HL-60 (cell line): ENCODE results near the gene SLC38A10.

Experiments
- DNase-seq, 2 experiments: peaks; one replicate each; pipeline ENCODE4 v3.0.0-alpha.2; 2010 to 2020; ENCODE audit warnings: low read depth in 1 of 2, low spot score in 1 of 2
- H3K27ac ChIP-seq: fragments of 250-450 bp; sonication (Bioruptor Pico); replicated peaks from 2 replicates; pipeline ENCODE4 v1.5.1; 2020; ENCODE audit warnings: mild to moderate bottlenecking, moderate library complexity
- H3K27me3 ChIP-seq: fragments of 250-450 bp; sonication (Bioruptor Pico); 2 replicates; pipeline ENCODE4 v1.5.1; 2021; ENCODE audit warnings: mild to moderate bottlenecking, moderate library complexity; ENCODE audit not compliant: insufficient read depth, poor library complexity, severe bottlenecking
- H3K4me3 ChIP-seq: replicated peaks from 2 replicates; pipeline ENCODE4 v1.5.1; 2011; ENCODE audit warnings: mild to moderate bottlenecking, control low read depth, low read length; ENCODE audit not compliant: insufficient read depth
- GABPA ChIP-seq: IDR thresholded peaks from 2 replicates; pipeline ENCODE4 v1.6.1; 2012; ENCODE audit warnings: low read depth
- POLR2AphosphoS5 ChIP-seq: IDR thresholded peaks from 2 replicates; pipeline ENCODE4 v1.6.1; 2012; ENCODE audit warnings: low read depth
- SPI1 ChIP-seq: IDR thresholded peaks from 2 replicates; pipeline ENCODE4 v1.6.1; 2012; ENCODE audit warnings: low read depth, mild to moderate bottlenecking, borderline replicate concordance
- TF ChIP-seq, protein P1 (sequence below): IDR thresholded peaks from one replicate; pipeline ENCODE4 v1.5.1; 2011; ENCODE audit warnings: low read length, control low read depth, inconsistent platforms; ENCODE audit not compliant: insufficient read depth
- TF ChIP-seq, protein P2 (sequence below): IDR thresholded peaks from 2 replicates; pipeline ENCODE4 v1.6.1; 2012; ENCODE audit warnings: low read depth; ENCODE audit not compliant: insufficient replicate concordance

SLC38A10 gene

DNA sequence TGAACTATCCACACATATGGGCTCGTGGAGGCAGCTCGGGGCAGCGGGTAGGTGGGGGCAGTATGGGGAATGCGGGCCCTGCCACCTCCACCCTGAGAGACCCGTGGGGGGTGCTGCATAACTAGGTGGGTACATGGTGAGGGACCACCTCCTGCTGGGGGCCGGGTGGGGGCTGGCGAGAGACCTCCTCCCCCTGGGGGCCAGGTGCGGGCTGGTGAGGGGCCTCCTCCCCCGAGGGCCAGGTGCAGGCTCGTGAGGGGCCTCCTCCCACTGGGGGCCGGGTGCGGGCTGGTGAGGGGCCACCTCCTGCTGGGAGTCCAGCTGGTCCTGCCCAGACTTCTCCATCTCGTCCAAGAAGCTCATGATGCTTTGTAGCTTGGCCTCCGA, 97.7 kb downstream of the SLC38A10 start:
- TF ChIP-seq GABPA: no peak
- TF ChIP-seq, protein P1, sequence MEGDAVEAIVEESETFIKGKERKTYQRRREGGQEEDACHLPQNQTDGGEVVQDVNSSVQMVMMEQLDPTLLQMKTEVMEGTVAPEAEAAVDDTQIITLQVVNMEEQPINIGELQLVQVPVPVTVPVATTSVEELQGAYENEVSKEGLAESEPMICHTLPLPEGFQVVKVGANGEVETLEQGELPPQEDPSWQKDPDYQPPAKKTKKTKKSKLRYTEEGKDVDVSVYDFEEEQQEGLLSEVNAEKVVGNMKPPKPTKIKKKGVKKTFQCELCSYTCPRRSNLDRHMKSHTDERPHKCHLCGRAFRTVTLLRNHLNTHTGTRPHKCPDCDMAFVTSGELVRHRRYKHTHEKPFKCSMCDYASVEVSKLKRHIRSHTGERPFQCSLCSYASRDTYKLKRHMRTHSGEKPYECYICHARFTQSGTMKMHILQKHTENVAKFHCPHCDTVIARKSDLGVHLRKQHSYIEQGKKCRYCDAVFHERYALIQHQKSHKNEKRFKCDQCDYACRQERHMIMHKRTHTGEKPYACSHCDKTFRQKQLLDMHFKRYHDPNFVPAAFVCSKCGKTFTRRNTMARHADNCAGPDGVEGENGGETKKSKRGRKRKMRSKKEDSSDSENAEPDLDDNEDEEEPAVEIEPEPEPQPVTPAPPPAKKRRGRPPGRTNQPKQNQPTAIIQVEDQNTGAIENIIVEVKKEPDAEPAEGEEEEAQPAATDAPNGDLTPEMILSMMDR: no peak
- TF ChIP-seq, protein P2, sequence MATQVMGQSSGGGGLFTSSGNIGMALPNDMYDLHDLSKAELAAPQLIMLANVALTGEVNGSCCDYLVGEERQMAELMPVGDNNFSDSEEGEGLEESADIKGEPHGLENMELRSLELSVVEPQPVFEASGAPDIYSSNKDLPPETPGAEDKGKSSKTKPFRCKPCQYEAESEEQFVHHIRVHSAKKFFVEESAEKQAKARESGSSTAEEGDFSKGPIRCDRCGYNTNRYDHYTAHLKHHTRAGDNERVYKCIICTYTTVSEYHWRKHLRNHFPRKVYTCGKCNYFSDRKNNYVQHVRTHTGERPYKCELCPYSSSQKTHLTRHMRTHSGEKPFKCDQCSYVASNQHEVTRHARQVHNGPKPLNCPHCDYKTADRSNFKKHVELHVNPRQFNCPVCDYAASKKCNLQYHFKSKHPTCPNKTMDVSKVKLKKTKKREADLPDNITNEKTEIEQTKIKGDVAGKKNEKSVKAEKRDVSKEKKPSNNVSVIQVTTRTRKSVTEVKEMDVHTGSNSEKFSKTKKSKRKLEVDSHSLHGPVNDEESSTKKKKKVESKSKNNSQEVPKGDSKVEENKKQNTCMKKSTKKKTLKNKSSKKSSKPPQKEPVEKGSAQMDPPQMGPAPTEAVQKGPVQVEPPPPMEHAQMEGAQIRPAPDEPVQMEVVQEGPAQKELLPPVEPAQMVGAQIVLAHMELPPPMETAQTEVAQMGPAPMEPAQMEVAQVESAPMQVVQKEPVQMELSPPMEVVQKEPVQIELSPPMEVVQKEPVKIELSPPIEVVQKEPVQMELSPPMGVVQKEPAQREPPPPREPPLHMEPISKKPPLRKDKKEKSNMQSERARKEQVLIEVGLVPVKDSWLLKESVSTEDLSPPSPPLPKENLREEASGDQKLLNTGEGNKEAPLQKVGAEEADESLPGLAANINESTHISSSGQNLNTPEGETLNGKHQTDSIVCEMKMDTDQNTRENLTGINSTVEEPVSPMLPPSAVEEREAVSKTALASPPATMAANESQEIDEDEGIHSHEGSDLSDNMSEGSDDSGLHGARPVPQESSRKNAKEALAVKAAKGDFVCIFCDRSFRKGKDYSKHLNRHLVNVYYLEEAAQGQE: no peak
- TF ChIP-seq SPI1: no peak
- TF ChIP-seq POLR2AphosphoS5: no peak
- no peak overlapping the region for H3K27ac ChIP-seq

DNA sequence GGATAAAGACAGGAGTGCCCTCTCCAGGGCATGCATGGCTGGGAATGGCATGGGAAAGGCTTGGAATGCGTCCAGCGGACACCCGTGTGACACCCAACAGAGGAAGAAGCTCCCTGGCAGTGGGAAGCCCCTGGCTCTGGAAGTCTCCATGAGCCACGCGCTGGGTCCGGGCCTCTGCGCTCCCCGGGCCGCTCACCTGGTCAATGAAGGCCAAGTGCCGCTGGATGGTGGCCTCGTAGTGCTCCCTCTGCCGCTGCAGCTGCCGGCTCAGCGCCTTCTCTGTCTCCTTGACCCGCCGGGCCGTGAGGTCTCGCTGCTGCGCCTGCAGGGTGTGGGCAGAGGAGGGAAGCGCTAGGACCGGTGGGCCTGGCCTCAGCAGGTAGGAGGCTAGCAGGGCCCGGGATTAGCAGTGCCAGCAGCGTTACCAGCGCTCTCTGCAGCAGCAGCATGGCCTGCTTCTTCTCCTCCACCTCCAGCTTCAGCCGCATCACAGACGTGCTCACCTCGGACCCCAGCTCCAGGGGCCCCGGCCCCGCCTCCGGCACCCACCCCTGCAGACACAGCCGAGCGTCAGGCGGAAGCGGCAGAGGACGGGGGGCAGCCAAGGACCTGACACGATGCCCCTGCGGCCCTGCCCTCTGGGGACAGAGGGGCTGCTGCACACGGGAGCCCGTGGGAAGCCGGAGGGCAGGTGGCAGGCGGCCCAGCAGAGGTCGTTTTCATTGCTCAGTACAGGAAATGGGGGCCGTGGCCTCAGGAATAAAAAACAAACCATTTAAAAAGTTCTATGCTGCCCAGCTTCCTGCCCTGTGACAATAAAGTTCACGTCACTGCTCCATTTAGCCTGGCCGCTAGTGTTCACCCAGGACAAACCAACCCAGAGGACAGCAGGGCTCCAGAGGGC, 98.3 kb downstream of the SLC38A10 start:
- TF ChIP-seq, protein P2: no peak
- TF ChIP-seq, protein P1: no peak
- TF ChIP-seq GABPA (no peak), SPI1 (no peak), POLR2AphosphoS5 (no peak)

More for the DNA sequence above, 97.7 kb downstream of the SLC38A10 start:
- no peak for DNase-seq
- Histone ChIP-seq H3K27me3 (no peaks in the 10 kb centered on the region), H3K4me3 (no peak overlapping the region)

DNA sequence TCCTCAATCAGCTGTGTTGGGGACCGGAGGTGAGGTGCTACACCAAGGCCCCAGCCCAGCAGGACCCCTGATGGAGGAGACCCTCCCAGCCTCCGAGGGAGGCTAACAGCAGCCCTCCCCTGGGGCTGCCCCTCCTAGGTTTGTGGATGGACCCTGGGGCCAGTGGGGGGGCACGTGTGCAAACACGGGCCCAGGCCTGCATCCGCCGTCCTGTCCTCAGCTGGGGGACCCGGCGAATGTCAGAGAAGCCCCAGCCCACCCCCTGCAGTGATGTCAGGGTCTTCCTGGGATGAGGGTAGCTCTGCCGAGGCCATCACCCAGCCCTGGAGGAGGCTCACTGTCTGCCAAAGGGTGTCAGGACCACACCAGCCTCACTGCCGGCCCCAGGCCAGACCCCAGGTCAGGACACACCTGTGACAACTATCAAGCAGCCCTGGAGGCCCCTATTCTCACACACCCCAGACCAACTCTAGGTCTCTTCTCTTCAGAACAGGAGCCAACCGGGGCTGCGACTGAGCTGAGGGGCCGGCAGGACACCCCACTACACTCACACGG, 99.1 kb downstream of the SLC38A10 start:
- no peak for TF ChIP-seq POLR2AphosphoS5
- no peak for TF ChIP-seq GABPA
- no peak for TF ChIP-seq SPI1
- TF ChIP-seq, protein P2: no peak
- TF ChIP-seq, protein P1: no peak
- H3K27me3 ChIP-seq: no peaks in the 10 kb centered on the region
- no peak overlapping the region for H3K27ac ChIP-seq
- DNase-seq: no peak
- no peak overlapping the region for H3K4me3 ChIP-seq

More for the DNA sequence above, 98.3 kb downstream of the SLC38A10 start:
- Histone ChIP-seq H3K27ac (no peak overlapping the region), H3K4me3 (no peak overlapping the region), H3K27me3 (no peaks in the 10 kb centered on the region)
- DNase-seq: no peak
